ENCODE results near the gene PODN.

The PODN gene

DNA sequence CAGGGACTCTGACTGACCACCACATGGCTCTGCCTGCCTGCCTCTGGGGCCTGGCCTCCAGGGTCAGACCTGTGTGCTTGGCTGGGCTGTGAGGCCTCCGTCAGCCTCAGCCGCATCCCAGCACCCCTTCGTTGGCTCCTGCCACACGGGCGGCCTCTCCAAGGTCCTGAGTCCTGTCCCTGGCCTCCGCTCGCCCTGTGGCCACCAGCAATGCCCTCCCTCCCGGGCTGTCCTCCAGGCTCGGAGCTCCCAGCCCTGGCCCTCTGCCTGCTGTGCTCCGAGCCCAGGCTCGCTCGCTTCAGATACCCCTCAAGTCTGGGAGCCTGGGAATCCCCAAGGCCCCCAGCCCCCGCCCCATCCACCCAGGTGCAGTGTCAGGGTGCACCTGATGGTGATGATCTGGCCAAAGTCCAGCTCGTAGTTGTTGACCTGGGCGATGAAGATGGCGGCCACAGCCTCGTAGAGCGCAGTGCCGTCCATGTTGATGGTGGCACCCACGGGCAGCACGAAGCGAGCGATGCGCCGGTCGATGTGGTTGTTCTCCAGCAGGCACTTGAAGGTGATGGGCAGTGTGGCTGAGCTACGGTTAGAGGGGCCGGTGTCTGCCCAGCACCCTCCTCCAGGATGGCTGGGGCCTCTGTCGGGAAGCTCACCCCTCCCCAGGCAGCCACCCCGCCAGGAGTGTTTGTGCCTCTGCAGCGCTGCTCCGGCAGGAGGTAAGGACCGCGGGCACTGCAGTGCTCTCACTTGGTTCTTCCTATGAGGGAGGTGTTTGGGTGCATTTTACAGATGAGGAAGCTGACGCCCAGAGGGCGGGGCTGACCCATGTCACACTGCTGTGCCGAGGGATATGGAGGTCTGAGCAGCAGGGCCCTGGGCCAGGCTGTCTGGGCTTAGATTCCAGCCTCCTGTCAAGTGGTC is 28.5 kb downstream of the PODN start:
- Histone ChIP-seq H3K4me2 (ENCODE audit: low read length) (no peak overlapping the region), H3K4me3 (ENCODE audit: low read depth, low read length, poor library complexity, severe bottlenecking) (no peak overlapping the region), H2AFZ (ENCODE audit: low read length) (no peak overlapping the region), H3K27ac (ENCODE audit: low read depth, low read length, poor library complexity, severe bottlenecking) (no peak overlapping the region), H3K36me3 (ENCODE audit: insufficient read depth, low read length) (no peaks in the 10 kb centered on the region), H3K9me3 (ENCODE audit: low read length) (no peaks in the 10 kb centered on the region), H3K9ac (ENCODE audit: low read length) (no peak overlapping the region), H4K20me1 (ENCODE audit: insufficient read depth, low read length) (no peaks in the 10 kb centered on the region), H3F3A (ENCODE audit: insufficient read depth, low read length) (no peaks in the 10 kb centered on the region), H3K9me2 (ENCODE audit: low read depth, low read length) (no peaks in the 10 kb centered on the region), H3K27me3 (ENCODE audit: insufficient read depth, low read length) (no peaks in the 10 kb centered on the region), H3K4me1 (ENCODE audit: insufficient read depth, low read length, severe bottlenecking) (no peaks in the 10 kb centered on the region), H3K79me2 (ENCODE audit: insufficient read depth, low read length) (no peaks in the 10 kb centered on the region)
- TF ChIP-seq, protein P1, sequence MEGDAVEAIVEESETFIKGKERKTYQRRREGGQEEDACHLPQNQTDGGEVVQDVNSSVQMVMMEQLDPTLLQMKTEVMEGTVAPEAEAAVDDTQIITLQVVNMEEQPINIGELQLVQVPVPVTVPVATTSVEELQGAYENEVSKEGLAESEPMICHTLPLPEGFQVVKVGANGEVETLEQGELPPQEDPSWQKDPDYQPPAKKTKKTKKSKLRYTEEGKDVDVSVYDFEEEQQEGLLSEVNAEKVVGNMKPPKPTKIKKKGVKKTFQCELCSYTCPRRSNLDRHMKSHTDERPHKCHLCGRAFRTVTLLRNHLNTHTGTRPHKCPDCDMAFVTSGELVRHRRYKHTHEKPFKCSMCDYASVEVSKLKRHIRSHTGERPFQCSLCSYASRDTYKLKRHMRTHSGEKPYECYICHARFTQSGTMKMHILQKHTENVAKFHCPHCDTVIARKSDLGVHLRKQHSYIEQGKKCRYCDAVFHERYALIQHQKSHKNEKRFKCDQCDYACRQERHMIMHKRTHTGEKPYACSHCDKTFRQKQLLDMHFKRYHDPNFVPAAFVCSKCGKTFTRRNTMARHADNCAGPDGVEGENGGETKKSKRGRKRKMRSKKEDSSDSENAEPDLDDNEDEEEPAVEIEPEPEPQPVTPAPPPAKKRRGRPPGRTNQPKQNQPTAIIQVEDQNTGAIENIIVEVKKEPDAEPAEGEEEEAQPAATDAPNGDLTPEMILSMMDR (IDR thresholded peaks at IDR 0.05; ENCODE audit: low read length): no peak
- no peak for TF ChIP-seq EZH2 (IDR thresholded peaks at IDR 0.05; ENCODE audit: borderline replicate concordance, low read length)

- Histone ChIP-seq H3K36me3 (ENCODE audit: insufficient read depth, low read length) (no peaks in the 10 kb centered on the region), H4K20me1 (ENCODE audit: insufficient read depth, low read length) (no peaks in the 10 kb centered on the region), H3K27ac (ENCODE audit: low read depth, low read length, poor library complexity, severe bottlenecking) (no peak overlapping the region), H3K4me3 (ENCODE audit: low read depth, low read length, poor library complexity, severe bottlenecking) (no peak overlapping the region), H3K4me2 (ENCODE audit: low read length) (no peak overlapping the region), H3K79me2 (ENCODE audit: insufficient read depth, low read length) (no peaks in the 10 kb centered on the region), H3K4me1 (ENCODE audit: insufficient read depth, low read length, severe bottlenecking) (no peaks in the 10 kb centered on the region), H3K9me3 (ENCODE audit: low read length) (no peaks in the 10 kb centered on the region), H3K27me3 (ENCODE audit: insufficient read depth, low read length) (no peaks in the 10 kb centered on the region), H3K9ac (ENCODE audit: low read length) (no peak overlapping the region), H3F3A (ENCODE audit: insufficient read depth, low read length) (no peaks in the 10 kb centered on the region), H2AFZ (ENCODE audit: low read length) (no peak overlapping the region), H3K9me2 (ENCODE audit: low read depth, low read length) (no peaks in the 10 kb centered on the region)
- TF ChIP-seq, protein P1 (IDR thresholded peaks at IDR 0.05; ENCODE audit: low read length): no peak
- no peak for TF ChIP-seq EZH2 (IDR thresholded peaks at IDR 0.05; ENCODE audit: borderline replicate concordance, low read length)
These were observed 30.0 kb downstream of the PODN start for GRCh38 chr1:53091841-53092645.

DNA sequence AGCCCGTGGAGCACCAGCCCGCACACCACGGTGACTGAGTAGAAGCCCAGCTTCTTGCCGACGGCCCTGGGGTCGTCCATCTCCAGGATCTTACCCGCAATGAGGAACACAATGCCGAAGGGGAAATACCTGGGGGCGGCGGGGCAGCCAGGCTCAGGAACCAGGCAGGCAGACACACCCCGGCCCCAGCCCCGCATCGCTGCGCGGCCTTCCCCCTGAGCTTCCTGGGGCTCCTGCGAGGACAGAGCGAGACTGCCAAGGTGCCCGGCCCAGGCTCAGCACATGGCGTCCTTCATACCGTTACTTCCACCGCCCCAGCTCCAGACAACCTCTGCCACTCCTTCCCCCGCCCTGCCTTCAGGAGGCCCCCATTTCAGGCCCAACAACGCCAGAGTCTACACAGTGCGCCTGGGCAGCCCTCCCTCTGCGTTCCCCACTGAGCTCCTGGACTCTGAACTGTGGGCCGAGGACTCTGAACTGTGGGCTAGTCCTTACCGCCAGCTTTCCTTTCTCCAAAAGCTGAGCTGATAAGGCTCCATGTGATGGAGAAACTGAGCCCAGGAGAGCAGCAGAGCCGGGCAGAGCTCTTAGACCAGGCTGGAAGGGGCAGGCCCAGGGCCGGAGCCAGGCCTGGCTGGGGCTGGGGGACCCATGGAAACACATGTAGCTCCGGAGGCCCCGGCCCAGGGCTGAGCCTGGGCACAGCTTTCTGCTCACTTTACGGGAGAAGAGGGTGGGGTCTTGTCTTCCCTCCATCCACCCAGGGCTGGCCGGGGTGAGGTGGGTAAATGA is 30.8 kb downstream of the PODN start:
- no peaks in the 10 kb centered on the region for H3K9me2 ChIP-seq (ENCODE audit: low read depth, low read length)
- no peak overlapping the region for H2AFZ ChIP-seq (ENCODE audit: low read length)
- no peaks in the 10 kb centered on the region for H3K9me3 ChIP-seq (ENCODE audit: low read length)
- H3K79me2 ChIP-seq (ENCODE audit: insufficient read depth, low read length): no peaks in the 10 kb centered on the region
- H3K4me3 ChIP-seq (ENCODE audit: low read depth, low read length, poor library complexity, severe bottlenecking): no peak overlapping the region
- H3K27me3 ChIP-seq (ENCODE audit: insufficient read depth, low read length): no peaks in the 10 kb centered on the region
- H3K9ac ChIP-seq (ENCODE audit: low read length): no peak overlapping the region
- H3K27ac ChIP-seq (ENCODE audit: low read depth, low read length, poor library complexity, severe bottlenecking): no peak overlapping the region
- no peaks in the 10 kb centered on the region for H3K36me3 ChIP-seq (ENCODE audit: insufficient read depth, low read length)
- no peaks in the 10 kb centered on the region for H3K4me1 ChIP-seq (ENCODE audit: insufficient read depth, low read length, severe bottlenecking)
- no peaks in the 10 kb centered on the region for H4K20me1 ChIP-seq (ENCODE audit: insufficient read depth, low read length)
- H3K4me2 ChIP-seq (ENCODE audit: low read length): no peak overlapping the region
- TF ChIP-seq, protein P1 (IDR thresholded peaks at IDR 0.05; ENCODE audit: low read length): no peak
- no peak for TF ChIP-seq EZH2 (IDR thresholded peaks at IDR 0.05; ENCODE audit: borderline replicate concordance, low read length)
- no peaks in the 10 kb centered on the region for H3F3A ChIP-seq (ENCODE audit: insufficient read depth, low read length)

Data from OCI-LY1 (cell line).